ENCODE results near the gene CNDP2. TPM values are rescaled to one million over a fixed set of nuclear protein-coding genes. Genes with fewer than 3 reads are reported as not detected.
"Not testable (repeated sequence)": the region's sequence is repeated elsewhere in the genome, so short reads cannot be mapped to it uniquely, and the experiment has no call there.

CNDP2 gene
- total and polyA plus RNA-seq, 9 donors = 27.5 to 82.3 (median 59.5) TPM

DNA sequence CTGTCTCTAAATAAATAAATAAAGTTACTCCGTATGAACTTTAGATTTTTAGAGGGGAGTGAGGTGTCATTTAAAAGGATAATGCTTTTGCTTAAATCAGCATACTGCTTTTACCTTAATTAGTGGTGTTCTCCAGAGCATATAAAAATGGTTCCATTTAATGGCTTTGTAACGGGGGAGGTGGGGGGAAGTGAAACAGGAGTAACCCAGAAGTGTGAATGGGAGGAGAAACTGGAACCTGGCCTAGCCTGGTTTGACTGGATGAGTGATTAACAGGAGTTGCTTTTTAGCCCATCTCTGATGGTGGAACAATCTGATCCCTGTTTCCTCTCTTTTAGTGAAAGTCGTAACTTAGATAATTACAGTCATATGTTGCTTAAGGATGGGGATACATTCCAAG, 1.6 kb downstream of the CNDP2 start:
- peaks cover 19% of the 10 kb centered on the region for H3K36me3 ChIP-seq (ENCODE audit: control insufficient read depth, insufficient read depth, low read length)
- no peak overlapping the region for H3K4me3 ChIP-seq (ENCODE audit: low read length)
- H3K27me3 ChIP-seq (ENCODE audit: control insufficient read depth, insufficient read depth, low read length) = no peaks in the 10 kb centered on the region
- no peaks in the 10 kb centered on the region for H3K9me3 ChIP-seq (replicated peaks; ENCODE audit: control insufficient read depth, low read depth, low read length)
- H3K4me1 ChIP-seq (ENCODE audit: control insufficient read depth, insufficient read depth, low read length) = peaks cover 24% of the 10 kb centered on the region
- DNase-seq = peak; percentile 32
- peak overlapping the region; percentile 54 for H3K27ac ChIP-seq (ENCODE audit: low read length)
- 80% methylated on average over 1 of the region's 3 CpGs for WGBS (ENCODE audit: insufficient coverage)

- Histone ChIP-seq H3K27ac (ENCODE audit: low read length) (peak overlapping the region; percentile 88), H3K4me1 (ENCODE audit: control insufficient read depth, insufficient read depth, low read length) (peaks cover 24% of the 10 kb centered on the region), H3K9me3 (replicated peaks; ENCODE audit: control insufficient read depth, low read depth, low read length) (no peaks in the 10 kb centered on the region), H3K4me3 (ENCODE audit: low read length) (no peak overlapping the region), H3K36me3 (ENCODE audit: control insufficient read depth, insufficient read depth, low read length) (peaks cover 22% of the 10 kb centered on the region), H3K27me3 (ENCODE audit: control insufficient read depth, insufficient read depth, low read length) (no peaks in the 10 kb centered on the region)
- peak; percentile 40 for DNase-seq
- 88% methylated on average over 4 of the region's 14 CpGs for WGBS (ENCODE audit: insufficient coverage)
Observed at GRCh38 chr18:74498712-74499627, 2.8 kb downstream of the CNDP2 start.

GRCh38 chr18:74499633-74500032, 3.5 kb downstream of the CNDP2 start:
- Histone ChIP-seq H3K4me1 (ENCODE audit: control insufficient read depth, insufficient read depth, low read length) (peaks cover 24% of the 10 kb centered on the region), H3K27me3 (ENCODE audit: control insufficient read depth, insufficient read depth, low read length) (no peaks in the 10 kb centered on the region), H3K9me3 (replicated peaks; ENCODE audit: control insufficient read depth, low read depth, low read length) (no peaks in the 10 kb centered on the region), H3K4me3 (ENCODE audit: low read length) (no peak overlapping the region), H3K36me3 (ENCODE audit: control insufficient read depth, insufficient read depth, low read length) (peaks cover 26% of the 10 kb centered on the region), H3K27ac (ENCODE audit: low read length) (peak overlapping the region; percentile 88)
- DNase-seq = peak; percentile 92
- WGBS (ENCODE audit: insufficient coverage) = 40% methylated on average over 3 of the region's 9 CpGs

DNA sequence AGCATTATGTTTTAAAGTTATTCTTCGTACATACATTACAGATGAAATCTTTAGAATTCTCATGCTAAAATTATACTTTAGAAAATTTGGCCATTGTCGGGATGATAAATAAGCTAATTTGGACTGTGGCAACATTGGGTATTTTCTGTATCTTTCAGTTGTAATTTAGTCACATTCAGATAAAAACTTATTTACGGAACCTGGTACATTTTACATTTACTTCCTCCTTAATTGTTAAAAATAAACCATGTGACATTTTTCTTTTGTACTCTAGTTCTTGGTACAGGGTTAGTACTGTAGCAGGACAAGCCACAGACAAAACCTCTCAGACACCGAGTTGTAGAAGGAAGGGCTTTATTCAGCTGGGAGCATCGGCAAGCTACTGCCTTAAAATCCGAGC, 4.2 kb downstream of the CNDP2 start:
- no CpG with 5 or more reads among the region's 6 CpGs for WGBS (ENCODE audit: insufficient coverage)
- Histone ChIP-seq H3K27ac (ENCODE audit: low read length) (no peak overlapping the region), H3K36me3 (ENCODE audit: control insufficient read depth, insufficient read depth, low read length) (peaks cover 28% of the 10 kb centered on the region), H3K27me3 (ENCODE audit: control insufficient read depth, insufficient read depth, low read length) (no peaks in the 10 kb centered on the region), H3K4me3 (ENCODE audit: low read length) (no peak overlapping the region), H3K4me1 (ENCODE audit: control insufficient read depth, insufficient read depth, low read length) (peaks cover 24% of the 10 kb centered on the region), H3K9me3 (replicated peaks; ENCODE audit: control insufficient read depth, low read depth, low read length) (no peaks in the 10 kb centered on the region)
- no peak for DNase-seq

- not testable (repeated sequence) for H3K27ac ChIP-seq (ENCODE audit: low read length); H3K4me3 ChIP-seq (ENCODE audit: low read length); DNase-seq; H3K27me3 ChIP-seq (ENCODE audit: control insufficient read depth, insufficient read depth, low read length); H3K9me3 ChIP-seq (replicated peaks; ENCODE audit: control insufficient read depth, low read depth, low read length)
- H3K4me1 ChIP-seq (ENCODE audit: control insufficient read depth, insufficient read depth, low read length) = peaks cover 26% of the 10 kb centered on the region
- 88% methylated on average over 4 of the region's 8 CpGs for WGBS (ENCODE audit: insufficient coverage)
- peaks cover 28% of the 10 kb centered on the region for H3K36me3 ChIP-seq (ENCODE audit: control insufficient read depth, insufficient read depth, low read length)
Observed at GRCh38 chr18:74500774-74501173, 4.6 kb downstream of the CNDP2 start.

- H3K9me3 ChIP-seq (replicated peaks; ENCODE audit: control insufficient read depth, low read depth, low read length) = no peaks in the 10 kb centered on the region
- peaks cover 30% of the 10 kb centered on the region for H3K36me3 ChIP-seq (ENCODE audit: control insufficient read depth, insufficient read depth, low read length)
- peak; percentile 48 for DNase-seq
- WGBS (ENCODE audit: insufficient coverage) = no CpG with 5 or more reads among the region's 4 CpGs
- no peak overlapping the region for H3K27ac ChIP-seq (ENCODE audit: low read length)
- H3K27me3 ChIP-seq (ENCODE audit: control insufficient read depth, insufficient read depth, low read length) = no peaks in the 10 kb centered on the region
- peaks cover 31% of the 10 kb centered on the region for H3K4me1 ChIP-seq (ENCODE audit: control insufficient read depth, insufficient read depth, low read length)
- H3K4me3 ChIP-seq (ENCODE audit: low read length) = no peak overlapping the region
Observed at GRCh38 chr18:74501386-74501785, 5.2 kb downstream of the CNDP2 start.

- 92% methylated on average over 2 of the region's 4 CpGs for WGBS (ENCODE audit: insufficient coverage)
- DNase-seq = no peak
- Histone ChIP-seq H3K27me3 (ENCODE audit: control insufficient read depth, insufficient read depth, low read length) (no peaks in the 10 kb centered on the region), H3K4me1 (ENCODE audit: control insufficient read depth, insufficient read depth, low read length) (peaks cover 27% of the 10 kb centered on the region), H3K9me3 (replicated peaks; ENCODE audit: control insufficient read depth, low read depth, low read length) (no peaks in the 10 kb centered on the region), H3K4me3 (ENCODE audit: low read length) (no peak overlapping the region), H3K27ac (ENCODE audit: low read length) (no peak overlapping the region), H3K36me3 (ENCODE audit: control insufficient read depth, insufficient read depth, low read length) (peaks cover 46% of the 10 kb centered on the region)
Observed at GRCh38 chr18:74503137-74503536, 7.0 kb downstream of the CNDP2 start.

GRCh38 chr18:74505776-74506175, 9.6 kb downstream of the CNDP2 start:
- Histone ChIP-seq H3K36me3 (ENCODE audit: control insufficient read depth, insufficient read depth, low read length) (peaks cover 65% of the 10 kb centered on the region), H3K4me3 (ENCODE audit: low read length) (no peak overlapping the region), H3K4me1 (ENCODE audit: control insufficient read depth, insufficient read depth, low read length) (peaks cover 19% of the 10 kb centered on the region), H3K27ac (ENCODE audit: low read length) (peak overlapping the region; percentile 94), H3K27me3 (ENCODE audit: control insufficient read depth, insufficient read depth, low read length) (no peaks in the 10 kb centered on the region), H3K9me3 (replicated peaks; ENCODE audit: control insufficient read depth, low read depth, low read length) (no peaks in the 10 kb centered on the region)
- 55% methylated on average over 6 of the region's 16 CpGs for WGBS (ENCODE audit: insufficient coverage)
- DNase-seq = no peak

DNA sequence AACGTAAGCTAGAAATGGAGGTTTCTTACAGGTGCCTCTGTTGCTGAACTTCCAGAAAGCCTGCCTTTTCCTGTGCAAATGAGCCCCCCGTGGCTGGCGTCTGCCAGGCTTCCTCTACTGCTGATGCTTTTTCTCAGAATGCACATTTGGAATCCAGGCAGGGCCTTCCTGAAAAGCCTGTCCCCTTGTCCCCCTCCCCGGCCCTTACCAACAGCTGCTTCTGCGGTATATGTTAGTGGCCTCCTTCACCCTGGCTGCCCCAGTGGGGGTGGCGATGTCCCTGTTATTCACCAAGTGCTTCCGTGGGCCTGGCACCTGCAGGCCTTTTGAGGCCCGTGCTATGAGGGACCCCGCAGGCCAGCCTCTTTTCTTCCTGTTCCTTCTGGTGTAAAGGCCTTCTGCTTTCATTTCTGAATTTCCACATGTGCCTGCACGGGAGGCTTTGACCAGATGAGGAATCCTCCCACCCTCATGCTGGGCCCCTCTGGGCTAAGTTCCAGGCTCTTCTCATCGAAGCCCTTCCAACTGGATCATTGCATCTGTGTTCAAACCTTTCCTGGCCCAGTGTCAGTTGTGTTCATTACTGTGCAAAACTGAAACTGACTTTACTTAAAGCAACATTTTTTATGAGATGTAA, 10.4 kb downstream of the CNDP2 start:
- Histone ChIP-seq H3K4me1 (ENCODE audit: control insufficient read depth, insufficient read depth, low read length) (peaks cover 19% of the 10 kb centered on the region), H3K4me3 (ENCODE audit: low read length) (no peak overlapping the region), H3K27ac (ENCODE audit: low read length) (peak overlapping the region; percentile 94), H3K27me3 (ENCODE audit: control insufficient read depth, insufficient read depth, low read length) (no peaks in the 10 kb centered on the region), H3K36me3 (ENCODE audit: control insufficient read depth, insufficient read depth, low read length) (peaks cover 62% of the 10 kb centered on the region), H3K9me3 (replicated peaks; ENCODE audit: control insufficient read depth, low read depth, low read length) (no peaks in the 10 kb centered on the region)
- peak; percentile 99 for DNase-seq
- WGBS (ENCODE audit: insufficient coverage) = 11% methylated on average over 9 of the region's 11 CpGs

GRCh38 chr18:74507097-74507881, 11.1 kb downstream of the CNDP2 start:
- Histone ChIP-seq H3K27me3 (ENCODE audit: control insufficient read depth, insufficient read depth, low read length) (no peaks in the 10 kb centered on the region), H3K9me3 (replicated peaks; ENCODE audit: control insufficient read depth, low read depth, low read length) (no peaks in the 10 kb centered on the region), H3K4me1 (ENCODE audit: control insufficient read depth, insufficient read depth, low read length) (peaks cover 19% of the 10 kb centered on the region), H3K27ac (ENCODE audit: low read length) (peak overlapping the region; percentile 94), H3K36me3 (ENCODE audit: control insufficient read depth, insufficient read depth, low read length) (peaks cover 60% of the 10 kb centered on the region), H3K4me3 (ENCODE audit: low read length) (no peak overlapping the region)
- no peak for DNase-seq
- 51% methylated on average over 19 of the region's 23 CpGs for WGBS (ENCODE audit: insufficient coverage)
